Measurements from ENCODE around the gene ZNF81.

DNA sequence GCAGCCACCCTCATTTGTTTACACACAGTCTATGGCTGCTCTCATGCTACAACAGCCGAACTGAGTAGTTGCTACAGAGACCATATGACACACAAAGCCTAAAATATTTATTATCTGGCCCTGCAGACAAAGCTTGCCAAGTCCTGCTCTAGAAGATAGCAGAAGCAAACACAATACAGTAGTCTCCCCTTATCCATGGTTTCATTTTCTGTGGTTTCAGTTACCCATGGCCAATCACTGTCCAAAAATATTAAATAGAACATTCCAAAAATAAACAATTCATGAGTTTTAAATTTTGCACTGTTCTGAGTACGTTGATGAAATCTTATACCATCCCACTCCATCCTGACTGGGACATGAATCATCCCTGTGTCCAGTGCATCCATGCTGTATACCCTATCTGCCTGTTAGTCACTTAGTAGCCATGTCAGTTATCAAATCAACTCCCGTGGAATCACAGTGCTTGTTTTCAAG is 40.2 kb upstream of the ZNF81 start:
- TF ChIP-seq, protein P1, sequence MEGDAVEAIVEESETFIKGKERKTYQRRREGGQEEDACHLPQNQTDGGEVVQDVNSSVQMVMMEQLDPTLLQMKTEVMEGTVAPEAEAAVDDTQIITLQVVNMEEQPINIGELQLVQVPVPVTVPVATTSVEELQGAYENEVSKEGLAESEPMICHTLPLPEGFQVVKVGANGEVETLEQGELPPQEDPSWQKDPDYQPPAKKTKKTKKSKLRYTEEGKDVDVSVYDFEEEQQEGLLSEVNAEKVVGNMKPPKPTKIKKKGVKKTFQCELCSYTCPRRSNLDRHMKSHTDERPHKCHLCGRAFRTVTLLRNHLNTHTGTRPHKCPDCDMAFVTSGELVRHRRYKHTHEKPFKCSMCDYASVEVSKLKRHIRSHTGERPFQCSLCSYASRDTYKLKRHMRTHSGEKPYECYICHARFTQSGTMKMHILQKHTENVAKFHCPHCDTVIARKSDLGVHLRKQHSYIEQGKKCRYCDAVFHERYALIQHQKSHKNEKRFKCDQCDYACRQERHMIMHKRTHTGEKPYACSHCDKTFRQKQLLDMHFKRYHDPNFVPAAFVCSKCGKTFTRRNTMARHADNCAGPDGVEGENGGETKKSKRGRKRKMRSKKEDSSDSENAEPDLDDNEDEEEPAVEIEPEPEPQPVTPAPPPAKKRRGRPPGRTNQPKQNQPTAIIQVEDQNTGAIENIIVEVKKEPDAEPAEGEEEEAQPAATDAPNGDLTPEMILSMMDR (IDR thresholded peaks at IDR 0.05): no peak
- no peak for TF ChIP-seq POLR2A (IDR thresholded peaks at IDR 0.05)
